ENCODE measurements around the gene SERAC1. TPM values are rescaled to one million over a fixed set of nuclear protein-coding genes. Genes with fewer than 3 reads are reported as not detected.

Gene SERAC1
- total RNA-seq, 1 experiment from 2014 or later: 7.6 TPM

- H4K8ac ChIP-seq (replicated peaks; ENCODE audit: insufficient read length, low read depth, low read length): no peak overlapping the region
- H4K20me1 ChIP-seq (ENCODE audit: control insufficient read depth, insufficient read depth, insufficient read length): no peaks in the 10 kb centered on the region
- H3K23ac ChIP-seq (ENCODE audit: insufficient read length, low read depth, low read length): no peak overlapping the region
- Mint-ChIP-seq H3K4me1 (peaks cover 4 to 17% of the 10 kb centered on the region in 2 experiments), H3K9me3 (no peaks in the 10 kb centered on the region), H3K4me3 (no peak overlapping the region), H3K27me3 (ENCODE audit: low read depth) (no peaks in the 10 kb centered on the region), H3K36me3 (ENCODE audit: insufficient read depth in 1 of 3, low read depth in 3 of 3) (peaks cover 0 to 64% (median 4%) of the 10 kb centered on the region in 3 experiments; a peak in 4 of 7 replicates), H3K27ac (no peak overlapping the region)
- H2BK12ac ChIP-seq (ENCODE audit: insufficient read length, low read depth, low read length): no peak overlapping the region
- H3T11ph ChIP-seq (ENCODE audit: low read length): no peak overlapping the region
- H2AK5ac ChIP-seq (ENCODE audit: insufficient read length, low read length): no peak overlapping the region
- no peaks in the 10 kb centered on the region for H3K9me3 ChIP-seq (ENCODE audit: control insufficient read depth, low read depth, low read length)
- H4K5ac ChIP-seq (ENCODE audit: insufficient read length, low read depth, low read length): no peak overlapping the region
- no peak overlapping the region for H3K56ac ChIP-seq (ENCODE audit: insufficient read length, low read depth, low read length)
- H4K91ac ChIP-seq (ENCODE audit: insufficient read length, low read depth, low read length): no peak overlapping the region
- H3K4me1 ChIP-seq (ENCODE audit: insufficient read depth, low read length): no peaks in the 10 kb centered on the region
- no peak overlapping the region for H3K9ac ChIP-seq (ENCODE audit: extremely low read depth, insufficient read length, low read length)
- H3K79me2 ChIP-seq (ENCODE audit: insufficient read depth, low read length): no peaks in the 10 kb centered on the region
- H3K79me1 ChIP-seq (ENCODE audit: insufficient read depth, low read depth, low read length, poor library complexity, severe bottlenecking): no peaks in the 10 kb centered on the region
- no peaks in the 10 kb centered on the region for H3K27me3 ChIP-seq (ENCODE audit: insufficient read depth, low read length)
- no peak overlapping the region for H2BK20ac ChIP-seq (ENCODE audit: low read depth, low read length, poor library complexity, severe bottlenecking)
- no peak overlapping the region for H2BK5ac ChIP-seq (ENCODE audit: insufficient read length, low read length)
- no peak overlapping the region for H2AFZ ChIP-seq (ENCODE audit: low read length)
- no peak overlapping the region for H3K4ac ChIP-seq (ENCODE audit: low read depth, low read length)
- H3K23me2 ChIP-seq (ENCODE audit: insufficient read length, low read depth, low read length, poor library complexity, severe bottlenecking): no peaks in the 10 kb centered on the region
- no peak overlapping the region for H3K18ac ChIP-seq (ENCODE audit: insufficient read length, low read depth, low read length)
- WGBS (ENCODE audit: extremely low coverage, insufficient read length, low lambda C conversion rate): no CpG with 5 or more reads among the region's 34 CpGs
- no peak overlapping the region for H2BK15ac ChIP-seq (ENCODE audit: low read depth, low read length)
- no peak overlapping the region for H3K27ac ChIP-seq (ENCODE audit: insufficient read length, low read depth, low read length)
- no peak for DNase-seq
- H3K14ac ChIP-seq (ENCODE audit: insufficient read depth, low read length): no peak overlapping the region; the same call in 1 of the 2 replicates
- no peak overlapping the region for H3K4me2 ChIP-seq (ENCODE audit: insufficient read depth, insufficient read length, low read length)
- TF ChIP-seq, protein P1, sequence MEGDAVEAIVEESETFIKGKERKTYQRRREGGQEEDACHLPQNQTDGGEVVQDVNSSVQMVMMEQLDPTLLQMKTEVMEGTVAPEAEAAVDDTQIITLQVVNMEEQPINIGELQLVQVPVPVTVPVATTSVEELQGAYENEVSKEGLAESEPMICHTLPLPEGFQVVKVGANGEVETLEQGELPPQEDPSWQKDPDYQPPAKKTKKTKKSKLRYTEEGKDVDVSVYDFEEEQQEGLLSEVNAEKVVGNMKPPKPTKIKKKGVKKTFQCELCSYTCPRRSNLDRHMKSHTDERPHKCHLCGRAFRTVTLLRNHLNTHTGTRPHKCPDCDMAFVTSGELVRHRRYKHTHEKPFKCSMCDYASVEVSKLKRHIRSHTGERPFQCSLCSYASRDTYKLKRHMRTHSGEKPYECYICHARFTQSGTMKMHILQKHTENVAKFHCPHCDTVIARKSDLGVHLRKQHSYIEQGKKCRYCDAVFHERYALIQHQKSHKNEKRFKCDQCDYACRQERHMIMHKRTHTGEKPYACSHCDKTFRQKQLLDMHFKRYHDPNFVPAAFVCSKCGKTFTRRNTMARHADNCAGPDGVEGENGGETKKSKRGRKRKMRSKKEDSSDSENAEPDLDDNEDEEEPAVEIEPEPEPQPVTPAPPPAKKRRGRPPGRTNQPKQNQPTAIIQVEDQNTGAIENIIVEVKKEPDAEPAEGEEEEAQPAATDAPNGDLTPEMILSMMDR (conservative IDR thresholded peaks at IDR 0.05): no peak
- no peak overlapping the region for H2BK120ac ChIP-seq (ENCODE audit: low read depth, low read length, poor library complexity, severe bottlenecking)
These were observed 96.7 kb downstream of the SERAC1 start for GRCh38 chr6:158071121-158072082.

Measured in H9 (cell line).